ENCODE results near the gene NOP16.
"Not testable (repeated sequence)": the region's sequence is repeated elsewhere in the genome, so short reads cannot be mapped to it uniquely, and the experiment has no call there.

Gene NOP16

GRCh38 chr5:176412517-176413254 is 24.3 kb upstream of the NOP16 start:
- intact Hi-C loops (cut with DNase I) = loop anchor here (10.0 kb wide), 1 partner anchor 122 kb away; the partner anchor contains the start of gene RNF44

GRCh38 chr5:176410486-176411180 is 22.2 kb upstream of the NOP16 start:
- intact Hi-C loops (cut with DNase I) = loop anchor here (10.0 kb wide), 1 partner anchor 124 kb away; the partner anchor contains the start of gene RNF44
- peak in 1 of 42 donors; percentile 5 for DNase-seq

More at GRCh38 chr5:176412517-176413254, 24.3 kb upstream of the NOP16 start:
- peak in 1 of 42 donors; percentile 4 for DNase-seq

GRCh38 chr5:176409765-176410164 is 21.4 kb upstream of the NOP16 start:
- DNase-seq = no peak
- intact Hi-C loops (cut with DNase I) = loop anchor here (10.0 kb wide), 1 partner anchor 125 kb away; the partner anchor contains the start of gene RNF44

GRCh38 chr5:176408590-176408989 is 20.2 kb upstream of the NOP16 start:
- no peak for DNase-seq
- intact Hi-C loops (cut with DNase I) = no loop called here

- intact Hi-C loops (cut with DNase I) = not testable (repeated sequence)
- peak in 1 of 42 donors; percentile 15 for DNase-seq
Observed at GRCh38 chr5:176408252-176408573, 19.8 kb upstream of the NOP16 start.

GRCh38 chr5:176407456-176408251 is 19.3 kb upstream of the NOP16 start:
- intact Hi-C loops (cut with DNase I) = no loop called here
- DNase-seq = peak in 1 of 42 donors; percentile 16

- intact Hi-C loops (cut with DNase I) = no loop called here
- DNase-seq = peak in 1 of 42 donors; percentile 8
Observed at GRCh38 chr5:176406436-176407052, 18.1 kb upstream of the NOP16 start.

GRCh38 chr5:176405656-176406435 is 17.4 kb upstream of the NOP16 start:
- intact Hi-C loops (cut with DNase I) = no loop called here
- DNase-seq = no peak

- intact Hi-C loops (cut with DNase I) = no loop called here
- peak in 9 of 42 donors; percentile 15 to 53 (median 31) for DNase-seq
Observed at GRCh38 chr5:176401281-176402205, 13.1 kb upstream of the NOP16 start.

GRCh38 chr5:176400382-176401156 is 12.2 kb upstream of the NOP16 start:
- DNase-seq = no peak
- intact Hi-C loops (cut with DNase I) = no loop called here

GRCh38 chr5:176397736-176398420 is 9.5 kb upstream of the NOP16 start:
- intact Hi-C loops (cut with DNase I) = no loop called here
- no peak for DNase-seq

GRCh38 chr5:176396330-176396729 is 7.9 kb upstream of the NOP16 start:
- no peak for DNase-seq
- intact Hi-C loops (cut with DNase I) = no loop called here

- no peak for DNase-seq
- intact Hi-C loops (cut with DNase I) = no loop called here
Observed at GRCh38 chr5:176394881-176395675, 6.7 kb upstream of the NOP16 start.

- no peak for DNase-seq
- intact Hi-C loops (cut with DNase I) = no loop called here
Observed at GRCh38 chr5:176394096-176394495, 5.7 kb upstream of the NOP16 start.

GRCh38 chr5:176392526-176392925 is 4.1 kb upstream of the NOP16 start:
- no peak for DNase-seq
- intact Hi-C loops (cut with DNase I) = loop anchor here (2.0 kb wide), 1 partner anchor 22 kb away; no protein-coding TSS in a partner anchor

Measured in head of caudate nucleus (tissue), 42 donors.